Endothelial cell of umbilical vein (primary cell): Measurements from ENCODE around the gene CNKSR2. TPM values are rescaled to one million over a fixed set of nuclear protein-coding genes. Genes with fewer than 3 reads are reported as not detected.

Experiments
- BruUV-seq: library from RNA; stranded (reverse); fragments of 400-500 nt; replicated peaks from 2 replicates; lab custom pipeline; 2021; lab: Mats Ljungman, UMichigan
- CTCF ChIA-PET: fragments of 300-600, 350-600 bp; sonication (Branson Sonifier 250); formaldehyde crosslinking; loops from one replicate; lab custom pipeline; 2021; ENCODE audit warnings: antibody characterized with exemption, inconsistent platforms; lab: Charles Lee
- POLR2A ChIA-PET: fragments of 300-600, 350-600 bp; sonication (Branson Sonifier 250); formaldehyde crosslinking; loops from one replicate; lab custom pipeline; 2021; ENCODE audit warnings: antibody characterized with exemption, inconsistent platforms; lab: Charles Lee
- DNase-seq: peaks from one replicate; pipeline ENCODE4 v3.0.0-alpha.2; 2011; ENCODE audit warnings: low read depth, low spot score
- FAIRE-seq: peaks from 2 replicates; lab custom pipeline; 2011; peaks lifted over from hg19 to GRCh38; lab: Jason Lieb, UNC
- H2AFZ ChIP-seq: 2 replicates; pipeline ENCODE4 v1.6.0; 2012; ENCODE audit warnings: low read depth, low read length, control low read depth, inconsistent platforms
- H3K27ac ChIP-seq: 2 replicates; pipeline ENCODE4 v1.5.1; 2011; ENCODE audit warnings: low read depth, mild to moderate bottlenecking, control low read depth, low read length, moderate library complexity; ENCODE audit not compliant: insufficient read depth
- H3K27me3 ChIP-seq, 2 experiments: 2 replicates each; pipeline versions ENCODE4 v1.6.0 to v1.6.1; 2011; ENCODE audit warnings: low read length in 2 of 2, mixed read lengths in 1 of 2; ENCODE audit not compliant: control insufficient read depth in 2 of 2, insufficient read depth in 2 of 2
- H3K36me3 ChIP-seq, 2 experiments: 2 replicates in 1 of 2; 3 replicates in 1 of 2; pipeline ENCODE4 v1.5.1; 2011; ENCODE audit warnings: low read length in 2 of 2, mild to moderate bottlenecking in 1 of 2, moderate library complexity in 1 of 2; ENCODE audit not compliant: control insufficient read depth in 2 of 2, insufficient read depth in 2 of 2; ENCODE audit errors: extremely low read depth in 1 of 2
- H3K4me1 ChIP-seq: 3 replicates; pipeline ENCODE4 v1.5.1; 2011; ENCODE audit warnings: mild to moderate bottlenecking, low read length; ENCODE audit not compliant: control insufficient read depth, insufficient read depth; ENCODE audit errors: extremely low read depth
- H3K4me2 ChIP-seq: 2 replicates; pipeline ENCODE4 v1.6.1; 2011; ENCODE audit warnings: low read length, control low read depth, mixed read lengths; ENCODE audit not compliant: insufficient read depth
- H3K4me3 ChIP-seq, 3 experiments: fragments of 200-600 bp in 1 of 3; sonication (generic), shearing (Covaris generic) in 1 of 3; replicated peaks in 1 of 3; 2 replicates each; pipeline ENCODE4 v1.5.1; 2011 to 2016; ENCODE audit warnings: control low read depth in 3 of 3, low read length in 3 of 3, mild to moderate bottlenecking in 2 of 3, inconsistent platforms in 1 of 3, low read depth in 1 of 3, moderate library complexity in 1 of 3; ENCODE audit not compliant: insufficient read depth in 1 of 3
- H3K79me2 ChIP-seq: 2 replicates; pipeline ENCODE4 v1.6.0; 2012; ENCODE audit warnings: low read length, inconsistent platforms; ENCODE audit not compliant: control insufficient read depth, insufficient read depth
- H3K9ac ChIP-seq: replicated peaks from 2 replicates; pipeline ENCODE3; 2011; ENCODE audit warnings: low read length, control low read depth; ENCODE audit not compliant: insufficient read depth; ENCODE audit errors: extremely low read depth
- H3K9me1 ChIP-seq: replicated peaks from 3 replicates; pipeline ENCODE4 v1.6.0; 2011; ENCODE audit warnings: mild to moderate bottlenecking, low read length; ENCODE audit not compliant: control insufficient read depth, insufficient read depth; ENCODE audit errors: extremely low read depth
- H3K9me3 ChIP-seq: replicated peaks from 2 replicates; pipeline ENCODE4 v1.5.1; 2012; ENCODE audit warnings: low read length, inconsistent platforms; ENCODE audit not compliant: control insufficient read depth, insufficient read depth
- H4K20me1 ChIP-seq: replicated peaks from 2 replicates; pipeline ENCODE3; 2011; ENCODE audit warnings: mild to moderate bottlenecking, low read length; ENCODE audit not compliant: control insufficient read depth, insufficient read depth; ENCODE audit errors: extremely low read depth
- EZH2 ChIP-seq: IDR thresholded peaks from 2 replicates; pipeline ENCODE4 v1.6.1; 2012; ENCODE audit warnings: borderline replicate concordance, low read depth, mild to moderate bottlenecking, moderate library complexity, low read length, inconsistent platforms; ENCODE audit not compliant: severe bottlenecking
- FOS ChIP-seq: IDR thresholded peaks from 2 replicates; pipeline ENCODE4 v1.6.1; 2011; ENCODE audit warnings: mild to moderate bottlenecking, low read length, moderate library complexity, borderline replicate concordance; ENCODE audit not compliant: insufficient read depth
- GATA2 ChIP-seq: IDR thresholded peaks from 2 replicates; pipeline ENCODE4 v1.7.0; 2011; ENCODE audit warnings: low read depth, mild to moderate bottlenecking, moderate library complexity, mixed read lengths, low read length; ENCODE audit not compliant: insufficient read length, insufficient read depth
- JUN ChIP-seq: IDR thresholded peaks from 2 replicates; pipeline ENCODE4 v1.6.1; 2011; ENCODE audit warnings: borderline replicate concordance, low read depth; ENCODE audit not compliant: insufficient read length, insufficient read depth
- MYC ChIP-seq: IDR thresholded peaks from one replicate; pipeline ENCODE4 v1.6.1; 2011; ENCODE audit warnings: mild to moderate bottlenecking, low read depth, low read length
- POLR2A ChIP-seq: IDR thresholded peaks from 2 replicates; pipeline ENCODE4 v1.6.1; 2012; ENCODE audit warnings: low read depth, mild to moderate bottlenecking, control low read depth, low read length
- POLR2AphosphoS5 ChIP-seq: IDR thresholded peaks from 2 replicates; pipeline ENCODE4 v1.6.1; 2012; ENCODE audit warnings: low read depth, mild to moderate bottlenecking, control low read depth, low read length, moderate library complexity; ENCODE audit not compliant: insufficient read depth
- dilution Hi-C: fragments of 300-500 bp; cut with MboI; formaldehyde crosslinking; loops from one replicate; pipeline ENCODE4 v1.15.0; 2019; ENCODE audit warnings: low sequenced_read_pairs; ENCODE audit not compliant: extremely low pct_ligation_motif_present
- intact Hi-C: fragments of 100-400 bp; cut with micrococcal nuclease; formaldehyde crosslinking; loops from one replicate; pipeline ENCODE4 v1.10.0; 2022
- polyA plus RNA-seq, 4 experiments: library from polyadenylated mRNA; depleted of rRNA in 3 of 4; stranded (reverse) in 3 of 4; unstranded in 1 of 4; fragments of >200 nt; gene quantifications; 2 replicates each; pipeline versions ENCODE4 v1.2.1 to v1.2.3, GENCODE V29; 2011 to 2012; ENCODE audit warnings: missing spikeins in 1 of 4
- total RNA-seq: library from RNA; stranded (reverse); gene quantifications from 2 replicates; pipeline ENCODE4 v1.2.3, GENCODE V29; 2021
- TF ChIP-seq, protein P1 (sequence below), 2 donors: IDR thresholded peaks; 1 replicate in 1 of 2; 2 replicates in 1 of 2; pipeline ENCODE4 v1.5.1; 2011; ENCODE audit warnings: low read length in 2 of 2, mild to moderate bottlenecking in 2 of 2, moderate library complexity in 2 of 2, control low read depth in 1 of 2, inconsistent platforms in 1 of 2, low read depth in 1 of 2; ENCODE audit not compliant: insufficient read depth in 1 of 2; ENCODE audit errors: extremely low read depth in 1 of 2
- TF ChIP-seq, protein P2 (sequence below): IDR thresholded peaks from 2 replicates; pipeline ENCODE4 v1.6.1; 2011; ENCODE audit not compliant: insufficient read depth, insufficient read length

The CNKSR2 gene
- total and polyA plus RNA-seq, 2 donors (not counting 3 experiments of a cell fraction or from before 2014, with no cell fraction given) = 0.13 TPM; not detected in 1

DNA sequence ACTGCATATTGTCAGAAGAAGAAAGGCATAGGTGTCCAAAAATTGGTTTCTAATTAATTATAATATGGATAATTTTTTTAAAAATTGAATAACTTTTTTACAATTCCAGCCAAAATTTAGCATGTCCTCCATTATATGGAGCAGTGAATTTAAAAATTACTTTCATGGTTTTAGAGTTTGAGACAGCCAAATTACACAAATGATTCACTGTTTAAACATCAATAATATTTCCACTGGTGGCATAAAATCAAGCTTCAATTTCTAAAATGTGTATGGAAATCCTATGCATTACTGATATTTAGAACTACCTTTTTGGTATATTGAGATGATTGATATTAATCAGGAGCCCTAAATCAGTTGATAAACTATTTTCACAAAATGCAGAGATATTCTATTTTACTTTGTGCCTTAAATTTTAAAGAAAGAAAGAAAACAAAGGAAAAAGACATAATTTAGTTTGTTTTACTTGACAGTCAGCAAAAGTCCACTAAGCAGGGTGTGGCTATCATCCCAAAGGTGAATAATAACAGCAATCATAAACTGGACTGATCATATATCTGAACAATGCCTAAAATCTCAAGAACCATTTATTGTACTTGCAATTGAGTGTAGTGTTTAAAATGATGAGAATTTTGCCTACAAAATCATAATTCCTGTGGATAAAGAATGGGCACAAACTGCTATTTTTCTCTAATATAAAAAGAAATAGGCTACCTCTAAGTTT is 249.7 kb downstream of the CNKSR2 start:
- Histone ChIP-seq H3K79me2 (no peaks in the 10 kb centered on the region), H3K36me3 (no peaks in the 10 kb centered on the region), H3K27me3 (no peaks in the 10 kb centered on the region), H3K9me1 (no peaks in the 10 kb centered on the region), H3K9me3 (no peaks in the 10 kb centered on the region), H2AFZ (no peak overlapping the region), H3K4me3 (no peak overlapping the region), H3K27ac (no peak overlapping the region), H3K4me1 (no peaks in the 10 kb centered on the region), H4K20me1 (no peaks in the 10 kb centered on the region), H3K9ac (no peak overlapping the region), H3K4me2 (no peak overlapping the region)
- intact Hi-C loops = no loop called here
- no peak for FAIRE-seq
- DNase-seq = no peak
- ChIA-PET CTCF (no interaction called here), POLR2A (no interaction called here)
- no TSS peak for BruUV-seq
- TF ChIP-seq, protein P1, sequence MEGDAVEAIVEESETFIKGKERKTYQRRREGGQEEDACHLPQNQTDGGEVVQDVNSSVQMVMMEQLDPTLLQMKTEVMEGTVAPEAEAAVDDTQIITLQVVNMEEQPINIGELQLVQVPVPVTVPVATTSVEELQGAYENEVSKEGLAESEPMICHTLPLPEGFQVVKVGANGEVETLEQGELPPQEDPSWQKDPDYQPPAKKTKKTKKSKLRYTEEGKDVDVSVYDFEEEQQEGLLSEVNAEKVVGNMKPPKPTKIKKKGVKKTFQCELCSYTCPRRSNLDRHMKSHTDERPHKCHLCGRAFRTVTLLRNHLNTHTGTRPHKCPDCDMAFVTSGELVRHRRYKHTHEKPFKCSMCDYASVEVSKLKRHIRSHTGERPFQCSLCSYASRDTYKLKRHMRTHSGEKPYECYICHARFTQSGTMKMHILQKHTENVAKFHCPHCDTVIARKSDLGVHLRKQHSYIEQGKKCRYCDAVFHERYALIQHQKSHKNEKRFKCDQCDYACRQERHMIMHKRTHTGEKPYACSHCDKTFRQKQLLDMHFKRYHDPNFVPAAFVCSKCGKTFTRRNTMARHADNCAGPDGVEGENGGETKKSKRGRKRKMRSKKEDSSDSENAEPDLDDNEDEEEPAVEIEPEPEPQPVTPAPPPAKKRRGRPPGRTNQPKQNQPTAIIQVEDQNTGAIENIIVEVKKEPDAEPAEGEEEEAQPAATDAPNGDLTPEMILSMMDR (IDR thresholded peaks at IDR 0.05; ENCODE audit: extremely low read depth in 1 of 2, insufficient read depth in 1 of 2, low read depth in 1 of 2, low read length in 2 of 2) = no peak
- TF ChIP-seq GATA2 (no peak), POLR2A (no peak), FOS (no peak), EZH2 (no peak), MYC (no peak), JUN (no peak), POLR2AphosphoS5 (no peak)
- TF ChIP-seq, protein P2, sequence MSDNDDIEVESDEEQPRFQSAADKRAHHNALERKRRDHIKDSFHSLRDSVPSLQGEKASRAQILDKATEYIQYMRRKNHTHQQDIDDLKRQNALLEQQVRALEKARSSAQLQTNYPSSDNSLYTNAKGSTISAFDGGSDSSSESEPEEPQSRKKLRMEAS = no peak
- dilution Hi-C loops = no loop called here
